ENCODE data around the gene LEMD1.

LEMD1 gene

DNA sequence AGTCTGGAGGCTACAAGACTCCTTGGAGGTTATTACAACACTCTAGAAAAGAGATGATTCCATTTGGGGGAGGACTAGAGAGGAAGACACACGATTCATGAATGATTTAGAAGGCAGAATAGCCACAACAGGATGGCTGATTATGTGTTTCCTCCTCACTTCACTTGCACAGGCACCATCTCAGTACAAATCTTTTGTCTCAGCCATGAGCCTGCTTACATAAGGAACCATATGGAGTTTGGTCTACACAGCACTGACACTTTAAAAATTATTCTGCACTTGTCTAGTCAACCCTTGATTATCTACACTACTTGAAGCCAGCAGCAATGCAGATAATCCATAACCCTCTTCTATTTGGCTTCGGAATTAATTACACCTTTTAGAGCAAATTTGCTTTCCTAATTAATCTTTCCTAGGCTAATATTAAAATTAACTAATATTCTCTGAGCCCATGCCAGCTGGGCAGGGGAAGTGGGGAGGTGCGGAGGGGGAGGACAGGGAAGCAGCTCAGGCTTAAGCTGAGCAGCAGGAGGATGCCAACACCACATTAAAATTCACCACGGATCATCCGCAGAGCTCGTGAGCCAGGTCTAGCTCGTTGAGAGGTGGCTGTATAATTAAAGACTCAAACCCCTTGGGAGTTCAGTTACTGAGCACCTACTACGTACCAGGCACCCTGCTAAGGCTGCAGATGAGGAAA is 3.2 kb upstream of the LEMD1 start:
- no peak for TF ChIP-seq GATA3 (IDR thresholded peaks at IDR 0.05; ENCODE audit: low read depth, low read length)
- no peak for TF ChIP-seq GATA2 (IDR thresholded peaks at IDR 0.05; ENCODE audit: low read depth, low read length)

DNA sequence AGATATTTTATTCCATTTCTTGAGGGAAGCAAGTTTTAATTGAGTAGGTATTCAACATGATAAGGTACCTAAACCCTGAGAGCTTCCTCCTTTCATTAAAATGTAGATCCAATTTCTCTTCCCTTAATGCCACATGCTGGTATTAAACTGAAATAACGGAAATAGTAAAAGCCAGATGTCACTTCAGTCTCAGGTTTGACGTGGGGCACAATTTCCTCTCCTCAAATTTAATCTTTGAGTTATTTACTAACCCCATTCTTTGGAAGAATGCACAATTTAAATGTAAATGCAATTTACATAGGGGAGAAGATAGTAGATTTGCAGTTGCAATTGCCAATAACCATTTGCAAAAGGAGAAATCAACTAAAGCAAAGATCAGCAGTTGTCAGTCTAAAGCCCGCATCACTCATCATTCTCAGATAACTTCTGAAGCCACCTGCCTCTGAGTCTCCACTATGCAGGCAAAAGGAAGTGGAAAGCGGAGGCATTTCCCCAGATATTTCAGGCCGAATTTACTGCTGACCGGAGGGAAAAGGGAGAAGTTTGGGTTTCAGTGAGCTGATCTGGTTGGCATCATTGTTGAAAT is 2.1 kb upstream of the LEMD1 start:
- TF ChIP-seq GATA2 (IDR thresholded peaks at IDR 0.05; ENCODE audit: low read depth, low read length) = no peak
- no peak for TF ChIP-seq GATA3 (IDR thresholded peaks at IDR 0.05; ENCODE audit: low read depth, low read length)

DNA sequence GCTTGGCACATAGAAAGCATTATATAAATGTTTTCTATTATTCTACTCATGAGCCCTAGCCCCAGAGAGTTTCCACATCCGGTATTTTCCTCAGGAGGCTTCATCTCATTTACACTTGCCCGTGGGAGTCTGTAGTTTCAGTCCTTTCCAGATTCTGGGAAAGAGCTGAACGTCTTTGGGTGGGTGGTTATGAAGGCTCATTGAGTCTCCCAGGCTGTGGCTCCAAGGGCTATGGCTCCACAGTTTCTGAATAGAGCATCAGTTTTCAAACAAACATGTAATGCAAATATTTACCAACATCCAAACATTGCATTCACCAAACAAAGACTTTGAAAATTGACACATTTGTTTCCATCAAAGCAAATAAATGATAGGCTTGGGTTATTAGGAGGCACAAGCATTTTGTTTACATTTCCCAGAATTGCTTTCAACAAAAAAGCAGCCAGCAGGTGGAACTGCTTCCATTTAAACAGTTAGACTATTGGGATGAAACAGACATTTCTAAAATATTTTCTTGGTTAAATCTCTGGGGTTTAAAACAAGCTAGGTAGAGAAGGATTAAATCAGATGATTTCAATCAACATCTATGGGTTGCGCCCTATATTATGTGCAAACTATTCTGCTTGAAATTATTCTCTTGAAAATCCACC is 1.3 kb upstream of the LEMD1 start:
- TF ChIP-seq GATA2 (IDR thresholded peaks at IDR 0.05; ENCODE audit: low read depth, low read length) (no peak), GATA3 (IDR thresholded peaks at IDR 0.05; ENCODE audit: low read depth, low read length) (no peak)

DNA sequence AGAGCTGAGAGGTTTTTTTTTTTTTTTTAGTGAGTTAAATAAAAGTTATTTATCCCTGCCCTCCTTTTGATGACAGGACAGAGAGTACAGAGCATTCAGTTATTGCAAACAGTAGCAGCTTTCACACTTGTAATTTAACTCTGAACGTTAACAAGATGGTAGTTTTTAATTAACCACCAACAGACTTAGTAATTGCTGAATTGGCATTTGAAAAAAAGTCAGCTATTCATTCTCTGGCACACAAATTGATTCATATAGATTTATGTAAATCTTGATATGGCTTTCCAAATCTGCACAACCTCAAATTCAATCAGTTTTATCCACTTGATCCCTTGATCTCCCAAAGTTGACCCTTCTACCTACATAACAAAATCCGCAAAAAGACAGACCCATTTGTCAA is 918 bp downstream of the LEMD1 start:
- TF ChIP-seq GATA3 (IDR thresholded peaks at IDR 0.05; ENCODE audit: low read depth, low read length) = no peak
- TF ChIP-seq GATA2 (IDR thresholded peaks at IDR 0.05; ENCODE audit: low read depth, low read length) = no peak

DNA sequence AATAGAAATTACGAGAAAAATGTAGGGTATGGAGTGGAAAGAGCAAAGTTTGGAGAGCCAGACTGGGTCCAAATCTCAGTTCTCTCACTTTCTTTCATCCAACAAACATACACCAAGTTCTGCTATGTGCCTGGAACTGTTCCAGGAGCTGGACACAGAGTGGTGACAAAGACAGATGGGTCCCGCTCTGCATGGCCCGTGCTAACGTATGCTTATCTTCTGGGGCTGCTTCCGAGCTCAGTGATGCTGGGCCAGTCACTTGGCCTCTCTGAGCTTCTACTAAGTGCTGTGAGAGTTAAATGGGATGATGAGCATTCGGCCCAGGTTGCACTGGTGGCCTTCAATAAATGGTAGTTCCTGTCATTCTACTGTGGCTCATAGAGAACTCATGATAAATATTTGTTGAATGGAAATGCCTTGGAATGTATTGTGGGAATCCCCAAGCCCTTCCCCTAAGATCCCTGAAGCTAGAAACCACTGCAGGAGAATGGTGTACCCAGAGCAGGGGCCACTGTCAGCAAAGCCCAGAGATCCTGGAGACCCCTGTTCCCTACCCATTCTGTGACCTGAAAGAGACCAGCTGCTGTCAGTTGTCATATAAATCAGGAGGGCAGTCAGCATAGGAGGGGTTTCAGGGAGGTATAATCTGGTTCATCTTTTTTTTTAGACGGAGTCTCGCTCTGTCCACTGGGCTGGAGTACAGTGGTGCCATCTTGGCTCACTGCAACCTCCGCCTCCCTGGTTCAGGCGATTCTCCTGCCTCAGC is 3.8 kb downstream of the LEMD1 start:
- TF ChIP-seq GATA3 (IDR thresholded peaks at IDR 0.05; ENCODE audit: low read depth, low read length) = no peak
- TF ChIP-seq GATA2 (IDR thresholded peaks at IDR 0.05; ENCODE audit: low read depth, low read length) = no peak

DNA sequence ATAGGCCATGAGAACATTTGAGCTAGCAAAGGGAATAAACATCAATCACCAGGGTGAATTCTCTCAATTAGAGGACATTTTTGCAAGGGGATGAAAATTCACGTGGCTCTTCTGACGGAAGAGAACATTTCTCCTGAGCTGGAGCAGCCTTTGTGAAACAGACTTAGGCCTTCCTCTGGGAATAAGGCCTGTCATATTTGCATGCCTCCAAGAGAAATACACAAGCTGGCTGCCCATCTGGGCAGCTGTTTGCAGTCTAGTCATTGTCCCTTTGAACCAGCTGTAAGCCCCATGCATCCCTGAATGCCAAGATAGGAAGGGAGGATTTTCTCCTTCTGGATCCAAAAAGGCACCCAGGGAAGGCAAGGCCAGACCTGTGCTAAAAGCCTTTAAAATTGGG is 5.5 kb downstream of the LEMD1 start:
- TF ChIP-seq GATA2 (IDR thresholded peaks at IDR 0.05; ENCODE audit: low read depth, low read length) (no peak), GATA3 (IDR thresholded peaks at IDR 0.05; ENCODE audit: low read depth, low read length) (no peak)

DNA sequence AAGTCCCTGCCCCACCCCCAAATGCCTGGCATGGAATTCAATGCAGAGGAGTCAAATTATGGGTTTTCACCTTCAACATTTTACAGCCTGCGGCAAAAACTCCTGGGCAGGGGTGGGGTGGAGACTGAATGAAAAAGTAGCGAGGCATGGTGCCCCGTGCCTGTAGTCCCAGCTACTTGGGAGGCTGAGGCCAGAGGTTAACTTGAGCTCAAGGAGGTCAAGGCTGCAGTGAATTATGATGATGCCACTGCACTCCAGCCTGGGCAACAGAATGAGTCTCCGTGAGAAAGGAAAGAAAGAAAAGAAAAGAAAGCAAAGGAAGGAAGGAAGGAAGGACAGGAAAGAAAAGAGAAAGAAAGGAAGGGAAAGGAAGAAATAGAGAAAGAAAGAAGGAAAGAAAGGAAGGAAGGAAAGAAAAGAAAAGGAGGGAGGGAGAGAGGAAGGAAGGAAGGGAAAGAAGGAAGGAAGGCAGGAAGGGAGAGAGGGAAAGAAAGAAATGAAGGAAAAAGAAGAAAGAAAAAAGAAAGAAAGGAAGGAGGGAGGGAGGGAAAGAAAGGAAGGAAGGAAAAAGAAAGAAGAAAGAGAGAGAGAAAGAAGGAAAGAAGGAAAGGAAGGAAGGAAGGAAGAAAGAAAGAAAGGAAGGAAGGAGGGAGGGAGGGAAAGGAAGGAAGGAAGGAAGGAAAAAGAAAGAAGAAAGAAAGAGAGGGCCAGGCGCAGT is 11.1 kb downstream of the LEMD1 start:
- no peak for TF ChIP-seq GATA3 (IDR thresholded peaks at IDR 0.05; ENCODE audit: low read depth, low read length)
- no peak for TF ChIP-seq GATA2 (IDR thresholded peaks at IDR 0.05; ENCODE audit: low read depth, low read length)

DNA sequence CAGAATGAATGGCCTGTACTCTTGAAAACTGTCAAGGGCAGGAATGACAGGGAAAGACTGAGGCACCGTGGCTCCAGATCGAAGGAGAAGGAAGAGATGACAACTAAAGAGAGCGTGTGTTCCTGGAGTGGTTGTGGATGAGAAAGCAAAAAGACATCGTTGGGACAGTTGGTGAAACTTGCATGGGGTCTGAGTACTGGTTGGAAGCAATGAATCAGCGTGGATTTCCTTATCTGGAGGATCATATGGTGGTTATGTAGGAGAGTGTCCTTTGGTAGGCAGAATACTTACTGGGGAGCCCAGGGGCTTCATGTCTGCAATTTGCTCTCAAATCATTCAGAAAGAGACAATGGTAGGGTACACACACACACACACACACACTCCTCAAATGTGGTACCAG is 13.9 kb downstream of the LEMD1 start:
- TF ChIP-seq GATA3 (IDR thresholded peaks at IDR 0.05; ENCODE audit: low read depth, low read length) (no peak), GATA2 (IDR thresholded peaks at IDR 0.05; ENCODE audit: low read depth, low read length) (no peak)

DNA sequence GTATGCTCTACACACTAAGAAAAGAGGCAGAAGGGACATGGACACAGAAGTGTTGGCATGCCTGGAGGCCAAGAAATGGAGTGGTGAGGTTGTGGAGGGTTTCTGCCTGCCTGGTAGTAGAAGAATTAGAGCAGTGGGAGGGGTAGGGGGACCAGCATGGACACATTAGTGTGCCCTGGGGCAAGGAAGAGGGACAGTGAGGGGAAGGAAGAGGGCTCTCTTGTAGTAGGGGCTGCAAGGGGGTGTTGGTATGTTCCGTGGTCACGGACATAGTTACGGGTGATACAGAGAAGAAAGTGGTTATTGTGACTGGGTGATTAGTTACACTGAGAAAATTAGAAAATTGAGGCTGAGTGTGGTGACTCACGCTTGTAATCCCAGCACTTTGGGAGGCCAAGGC is 23.3 kb downstream of the LEMD1 start:
- TF ChIP-seq GATA3 (IDR thresholded peaks at IDR 0.05; ENCODE audit: low read depth, low read length) (no peak), GATA2 (IDR thresholded peaks at IDR 0.05; ENCODE audit: low read depth, low read length) (no peak)

DNA sequence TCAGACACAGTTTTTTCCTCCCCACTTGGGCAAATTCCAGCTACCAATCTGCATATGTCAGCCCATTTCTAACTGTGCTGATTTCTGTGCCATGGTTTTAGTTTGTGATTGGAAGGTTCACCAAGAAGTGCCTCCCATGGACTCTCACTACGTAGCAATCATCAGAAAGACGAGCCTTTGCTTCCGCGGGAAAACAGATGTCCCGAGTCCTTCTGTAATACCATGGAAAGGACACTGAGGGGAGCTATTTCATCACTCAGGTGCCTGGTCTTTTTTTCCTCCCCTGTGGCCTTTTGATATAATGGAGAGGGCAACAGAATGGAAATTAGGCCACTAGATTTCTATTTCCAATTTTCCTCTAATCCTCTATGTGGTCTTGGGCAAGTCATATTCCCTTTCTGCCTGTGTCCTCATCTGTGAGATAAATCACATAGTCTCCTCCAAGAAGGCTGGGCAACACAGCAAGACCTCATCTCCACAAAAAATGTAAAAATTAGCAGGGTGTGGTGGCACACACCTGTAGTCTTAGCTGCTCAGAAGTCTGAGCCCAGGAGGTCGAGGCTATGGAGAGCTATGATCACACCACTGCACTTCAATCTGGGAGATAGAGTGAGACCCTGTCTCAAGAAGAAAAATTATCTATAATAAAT is 24.8 kb downstream of the LEMD1 start:
- TF ChIP-seq GATA3 (IDR thresholded peaks at IDR 0.05; ENCODE audit: low read depth, low read length) (no peak), GATA2 (IDR thresholded peaks at IDR 0.05; ENCODE audit: low read depth, low read length) (no peak)

DNA sequence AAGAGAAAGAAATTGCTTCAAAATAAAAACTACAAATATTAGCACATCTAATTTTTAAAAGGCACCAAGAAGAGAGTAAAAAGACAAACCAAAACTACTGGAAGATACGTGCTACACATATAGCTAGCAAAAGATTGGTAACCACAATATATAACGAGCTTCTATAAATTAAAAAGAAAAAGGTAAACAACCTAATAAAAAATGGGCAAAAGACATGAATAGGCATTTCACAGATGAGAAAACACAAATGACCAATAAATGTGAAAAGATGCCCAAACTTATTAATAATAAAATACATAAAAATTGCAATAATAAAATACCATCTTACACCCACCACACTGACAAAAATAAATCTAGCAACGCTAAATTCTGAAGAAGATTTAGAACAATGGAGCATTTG is 26.2 kb downstream of the LEMD1 start:
- TF ChIP-seq GATA3 (IDR thresholded peaks at IDR 0.05; ENCODE audit: low read depth, low read length) (no peak), GATA2 (IDR thresholded peaks at IDR 0.05; ENCODE audit: low read depth, low read length) (no peak)

DNA sequence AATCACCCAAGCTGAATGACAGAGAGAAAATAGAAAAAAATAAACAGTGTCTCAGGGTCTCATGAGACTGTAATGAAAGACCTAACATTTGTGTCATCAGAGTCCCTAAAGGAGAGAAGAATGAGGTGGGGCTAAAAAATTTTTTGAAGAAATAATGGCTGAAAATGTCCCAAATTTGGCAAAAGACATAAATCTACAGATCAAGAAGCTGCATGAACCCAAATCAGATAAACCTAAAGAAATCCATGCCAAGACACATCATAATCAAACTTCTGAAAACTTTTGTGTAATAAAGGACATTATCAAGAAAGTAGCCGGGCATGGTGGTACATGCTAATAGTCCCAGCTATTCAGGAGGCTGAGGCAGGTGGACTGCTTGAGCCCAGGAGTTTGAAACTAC is 29.2 kb downstream of the LEMD1 start:
- TF ChIP-seq GATA3 (IDR thresholded peaks at IDR 0.05; ENCODE audit: low read depth, low read length) (no peak), GATA2 (IDR thresholded peaks at IDR 0.05; ENCODE audit: low read depth, low read length) (no peak)

DNA sequence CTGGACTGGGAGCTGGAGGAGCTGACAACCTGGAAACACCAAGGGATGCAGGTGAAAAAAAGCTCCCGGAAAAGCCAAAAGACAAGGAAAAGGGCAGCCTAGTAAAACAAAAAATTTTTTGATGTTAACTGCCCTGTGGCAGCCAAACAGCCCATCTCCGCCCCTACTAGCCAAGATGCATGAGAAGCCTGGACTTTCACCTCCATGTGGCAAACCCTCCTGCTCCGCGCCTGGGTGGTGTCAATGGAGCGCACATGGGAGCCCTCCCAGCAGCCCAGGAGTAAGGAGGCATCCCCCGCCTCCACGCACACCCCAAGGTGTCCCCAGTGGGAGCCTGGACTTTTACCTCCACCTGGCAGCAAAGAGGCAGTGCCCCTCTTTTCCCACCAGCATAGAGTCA is 30.5 kb downstream of the LEMD1 start:
- no peak for TF ChIP-seq GATA2 (IDR thresholded peaks at IDR 0.05; ENCODE audit: low read depth, low read length)
- no peak for TF ChIP-seq GATA3 (IDR thresholded peaks at IDR 0.05; ENCODE audit: low read depth, low read length)

Measured in SH-SY5Y (cell line).